Stimulated activated CD4-positive, alpha-beta T cell treated with anti-CD3 and anti-CD28 coated beads, Interleukin-4, amount 100 ng/mL, for 48 hours (primary cell): ENCODE results near the gene PYROXD2.
"Not testable (repeated sequence)": the region's sequence is repeated elsewhere in the genome, so short reads cannot be mapped to it uniquely, and the experiment has no call there.

Experiments used
- DNase-seq, 2 donors: peaks; one replicate each; pipeline ENCODE4 v3.0.0-alpha.2; 2020; ENCODE audit warnings: low read depth in 2 of 2

The PYROXD2 gene

DNA sequence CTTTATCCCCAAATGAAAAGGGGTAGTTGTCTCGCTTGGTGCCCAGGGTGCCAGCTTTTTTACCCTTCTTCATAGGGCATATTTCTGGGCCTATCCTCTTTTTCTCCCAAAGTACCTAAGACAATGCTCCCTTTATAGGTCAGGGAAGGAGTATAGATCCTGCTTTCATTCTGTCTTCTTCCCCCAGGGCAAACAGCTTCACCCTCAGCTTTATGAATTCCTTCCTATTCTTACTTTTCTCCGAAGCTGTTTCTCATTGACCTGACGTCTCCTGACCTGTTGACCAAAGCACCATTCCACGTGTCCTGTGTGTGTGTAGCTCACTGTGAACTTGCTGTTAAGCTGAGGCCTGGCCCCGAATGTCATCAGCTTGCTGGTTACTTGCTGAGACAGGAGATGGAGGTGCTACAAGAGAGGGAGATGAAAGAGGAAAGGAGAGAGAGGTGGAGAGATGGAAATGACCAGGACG lies 48.9 kb downstream of the PYROXD2 start:
- no peak for DNase-seq

GRCh38 chr10:98365406-98366061 lies 49.4 kb downstream of the PYROXD2 start:
- no peak for DNase-seq

- DNase-seq = no peak
These were observed 50.4 kb downstream of the PYROXD2 start for GRCh38 chr10:98364432-98365102.

DNA sequence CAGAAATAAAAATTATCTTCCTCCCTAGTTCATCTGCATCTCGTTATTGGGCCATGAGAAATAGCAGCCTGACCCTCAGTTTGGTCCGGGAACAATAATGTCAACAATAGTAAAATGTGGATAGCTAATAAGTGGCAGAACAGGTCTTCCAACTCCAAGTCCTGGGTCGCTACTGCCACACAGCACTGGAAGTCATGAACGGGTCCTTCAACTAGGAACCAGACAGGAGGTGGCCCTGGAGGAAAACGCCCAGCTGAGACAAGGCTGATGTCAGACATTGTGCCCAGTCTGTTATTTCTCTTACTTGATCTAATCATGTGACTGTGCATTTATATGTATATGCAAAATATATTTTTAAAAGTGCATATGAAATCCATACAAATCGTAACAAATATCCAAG lies 51.8 kb downstream of the PYROXD2 start:
- no peak for DNase-seq

DNA sequence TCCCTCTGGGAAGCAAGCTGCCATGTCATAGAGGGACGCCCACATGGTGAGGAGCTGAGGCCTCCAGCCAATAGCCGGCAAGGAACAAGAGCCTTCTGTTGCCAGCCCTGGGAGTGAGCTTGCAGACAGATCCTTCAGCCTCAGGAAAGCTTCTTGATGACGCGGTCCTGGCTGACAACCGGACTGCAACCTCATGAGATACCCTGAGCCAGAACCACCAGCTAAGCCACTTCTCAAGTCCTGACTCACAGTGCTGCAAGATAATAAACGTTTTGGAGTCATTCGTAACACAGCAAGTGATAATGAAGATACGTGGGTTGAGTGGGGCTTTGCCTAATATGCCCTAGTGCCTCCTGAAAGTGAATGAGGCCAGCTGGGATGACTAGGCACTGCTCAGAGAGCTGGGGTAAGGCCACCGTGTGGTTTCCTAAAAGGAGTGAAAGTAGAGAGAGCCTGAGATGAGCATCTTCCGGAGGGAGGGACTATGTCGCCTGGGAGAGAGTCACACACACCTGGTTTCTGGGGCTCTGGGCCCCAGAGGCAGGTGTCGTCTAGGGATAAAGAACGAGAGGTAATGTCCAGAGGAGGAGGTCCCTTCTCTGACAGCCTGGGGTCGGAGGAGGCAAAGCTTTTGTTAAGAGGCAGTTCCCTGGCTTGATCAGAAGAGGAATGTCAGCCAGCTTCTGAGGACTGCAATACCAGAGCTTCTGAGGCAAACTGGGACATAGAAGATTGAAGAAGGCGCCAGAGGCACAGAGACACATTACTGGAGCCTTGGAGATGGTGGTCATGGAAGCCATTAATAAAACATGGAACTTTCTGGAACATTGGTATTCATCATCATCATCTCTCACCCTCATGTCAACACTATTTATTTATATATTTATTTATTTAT lies 53.6 kb downstream of the PYROXD2 start:
- peak; percentile 5 to 32 for DNase-seq

DNA sequence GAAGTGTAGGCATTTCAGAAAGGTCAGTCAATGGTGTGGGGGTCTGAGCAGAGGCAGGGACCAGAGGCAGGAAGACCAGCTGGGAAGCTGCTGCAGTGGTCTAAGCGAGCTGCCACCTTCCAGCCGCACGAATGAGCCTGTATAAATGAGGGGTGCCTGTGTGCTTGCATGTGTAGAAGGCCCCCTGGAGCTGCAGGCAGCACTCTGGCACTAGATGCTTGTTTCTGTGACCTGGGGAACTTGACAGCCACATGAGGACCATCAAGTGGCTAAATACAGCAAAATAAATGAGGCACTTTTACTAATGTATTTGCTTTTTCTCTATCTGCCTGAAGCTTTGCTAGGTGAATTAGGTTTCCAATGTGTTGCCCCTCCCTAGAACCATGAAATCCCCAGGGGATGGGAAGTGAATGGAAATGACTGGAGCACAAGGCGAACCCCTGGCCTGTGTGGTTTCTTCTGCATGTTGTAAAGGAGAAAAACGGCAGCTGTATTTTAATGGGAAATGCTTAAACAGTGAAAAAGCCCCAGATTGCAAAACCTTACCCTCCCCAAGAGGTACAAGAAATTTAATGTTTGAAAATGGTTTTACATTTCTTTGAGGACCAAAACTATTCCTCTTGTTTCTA lies 57.7 kb downstream of the PYROXD2 start:
- no peak for DNase-seq

- DNase-seq = no peak
These were observed 60.5 kb downstream of the PYROXD2 start for GRCh38 chr10:98354491-98354890.

DNA sequence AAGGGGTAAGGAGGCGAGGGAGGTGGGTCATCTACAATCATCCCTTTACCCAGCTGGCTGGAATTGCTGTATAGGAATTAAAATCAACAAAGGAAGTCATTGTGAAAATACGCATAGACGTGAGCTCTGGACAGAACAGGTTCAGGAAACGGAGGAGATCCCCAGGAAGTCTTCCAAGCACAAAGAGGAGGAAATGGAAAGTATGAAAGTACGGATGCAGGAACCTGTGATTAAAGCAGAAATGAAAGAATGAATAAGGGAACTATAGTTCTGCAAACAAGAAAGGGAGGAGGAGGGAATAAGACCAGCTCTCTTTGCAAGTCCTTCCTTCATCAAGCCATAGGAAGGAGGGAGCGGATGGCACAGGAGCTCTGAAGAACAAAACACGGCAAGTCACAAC lies 61.8 kb downstream of the PYROXD2 start:
- DNase-seq = no peak

- no peak for DNase-seq
These were observed 63.1 kb downstream of the PYROXD2 start for GRCh38 chr10:98351831-98352402.

DNA sequence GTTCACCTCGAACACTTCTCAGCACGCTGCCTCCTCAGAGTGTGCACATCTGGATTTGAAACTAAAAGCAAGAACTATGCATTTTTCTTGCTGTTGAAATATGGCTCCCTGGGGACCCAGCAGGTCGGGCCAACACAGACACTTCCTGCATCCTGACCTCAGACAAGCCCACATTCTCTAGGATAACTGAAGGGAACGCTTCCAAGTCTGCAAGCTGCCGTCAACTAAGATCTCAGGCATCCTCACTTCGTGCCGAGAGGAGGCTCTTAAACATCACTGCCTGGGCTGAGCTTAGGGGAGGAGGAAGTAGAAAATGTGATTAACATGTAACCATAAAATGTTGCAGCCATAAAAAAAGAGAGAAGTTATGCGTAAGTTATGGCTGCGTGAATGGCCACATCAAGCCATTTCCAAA lies 65.5 kb downstream of the PYROXD2 start:
- no peak for DNase-seq

GRCh38 chr10:98346847-98347246 lies 68.1 kb downstream of the PYROXD2 start:
- no peak for DNase-seq

- DNase-seq = no peak
These were observed 70.4 kb downstream of the PYROXD2 start for GRCh38 chr10:98344589-98345038.

DNA sequence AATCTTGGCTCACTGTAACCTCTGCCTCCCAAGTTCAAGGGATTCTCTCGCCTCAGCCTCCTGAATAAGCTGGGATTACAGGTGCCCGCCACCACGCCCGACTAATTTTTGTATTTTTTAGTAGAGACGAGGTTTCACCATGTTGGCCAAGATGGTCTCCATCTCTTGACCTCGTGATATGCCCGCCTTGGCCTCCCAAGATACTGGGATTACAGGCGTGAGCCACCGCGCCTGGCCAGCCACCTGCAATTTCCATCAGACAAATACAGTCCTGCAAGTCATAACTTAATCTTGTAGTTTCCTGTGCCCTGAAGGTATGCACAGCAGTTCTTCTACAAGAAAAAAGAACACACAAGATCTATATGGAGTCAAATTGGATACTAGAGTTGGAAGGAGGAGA lies 73.3 kb downstream of the PYROXD2 start:
- not testable (repeated sequence) for DNase-seq

DNA sequence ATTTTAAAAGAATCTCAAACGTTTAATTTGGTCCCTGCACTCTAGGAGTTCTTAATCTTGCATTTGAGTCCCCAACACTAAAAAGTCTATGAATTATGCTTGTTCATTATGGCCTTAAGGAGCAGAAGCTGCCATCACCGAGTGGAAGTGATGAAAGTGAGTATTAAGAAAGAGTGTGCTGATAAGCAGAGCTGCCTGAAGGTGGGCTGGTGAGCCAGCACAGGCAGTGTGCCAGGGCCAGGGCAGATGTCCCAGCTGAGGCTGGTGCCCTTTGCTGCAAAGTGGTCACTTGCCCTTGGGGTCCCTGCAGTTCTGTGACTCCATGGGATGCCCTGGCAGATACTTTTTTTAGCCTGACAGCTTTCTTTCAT lies 74.1 kb downstream of the PYROXD2 start:
- no peak for DNase-seq

- DNase-seq = no peak
These were observed 74.6 kb downstream of the PYROXD2 start for GRCh38 chr10:98340261-98340939.

DNA sequence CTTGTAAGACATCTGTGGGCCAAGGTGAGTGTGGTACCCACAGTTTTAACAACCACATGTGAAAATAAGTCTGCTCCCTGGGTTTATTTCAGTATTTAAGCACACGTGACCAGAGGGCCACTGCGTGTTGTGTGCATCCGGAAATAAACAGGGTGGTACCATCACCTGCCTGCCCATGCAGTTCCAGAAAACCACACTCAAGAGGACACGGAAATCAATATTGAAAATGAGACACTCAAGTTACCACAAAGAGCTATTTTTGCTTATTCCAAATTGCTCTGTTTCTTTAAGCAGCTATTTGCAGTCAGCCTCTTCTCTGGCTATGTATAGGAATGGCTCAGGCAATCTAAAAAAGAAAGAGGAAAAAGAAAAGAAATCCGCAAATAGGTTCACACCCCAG lies 75.2 kb downstream of the PYROXD2 start:
- DNase-seq = no peak

- DNase-seq = no peak
These were observed 76.1 kb downstream of the PYROXD2 start for GRCh38 chr10:98338896-98339295.

- no peak for DNase-seq
These were observed 76.7 kb downstream of the PYROXD2 start for GRCh38 chr10:98338318-98338717.

GRCh38 chr10:98337484-98337883 lies 77.5 kb downstream of the PYROXD2 start:
- no peak for DNase-seq
